ENCODE data around the gene PLEKHG3.
"Not testable (repeated sequence)": the region's sequence is repeated elsewhere in the genome, so short reads cannot be mapped to it uniquely, and the experiment has no call there.

PLEKHG3 gene

DNA sequence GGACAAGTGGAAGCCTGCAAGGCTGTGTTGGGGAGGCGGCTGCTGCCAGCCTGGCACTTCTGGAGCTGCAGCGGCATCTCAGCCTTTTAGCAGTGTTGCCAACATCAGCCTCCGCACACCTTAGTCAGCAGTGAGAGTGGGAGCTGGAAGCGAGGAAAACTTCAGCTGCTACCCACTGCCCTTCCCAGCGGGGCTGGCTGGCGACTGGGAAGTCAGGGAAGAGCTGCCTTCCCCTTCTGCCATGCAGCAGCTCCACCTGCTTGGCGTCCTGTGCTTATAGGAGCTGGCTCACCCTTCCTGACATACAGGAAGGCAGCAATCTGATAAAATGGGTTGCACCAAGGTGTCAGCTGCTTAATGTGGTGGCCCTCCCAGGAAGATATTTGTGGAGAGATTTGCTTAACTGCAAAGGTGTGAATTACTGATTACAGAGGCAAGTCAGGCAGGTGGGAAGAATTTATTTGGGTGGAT is 15.4 kb upstream of the PLEKHG3 start:
- DNase-seq: peak; percentile 25

DNA sequence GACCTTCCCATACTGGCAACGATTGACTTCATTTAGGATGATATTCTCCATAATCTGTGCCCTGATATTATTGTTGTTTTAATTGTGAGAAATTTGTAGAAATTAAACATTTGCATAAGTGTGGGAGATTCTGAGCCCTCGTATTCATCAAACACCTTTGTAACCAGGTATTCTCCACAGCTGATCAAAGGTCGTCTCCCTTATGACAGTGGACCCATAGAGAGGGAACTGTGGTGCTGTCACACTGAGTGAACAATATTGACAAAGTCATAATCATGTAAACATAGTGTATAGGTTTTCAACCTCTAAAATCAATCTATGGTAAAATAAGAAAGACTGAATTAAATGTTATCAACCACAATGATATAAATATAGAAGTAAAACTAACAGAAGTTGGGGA is 14.9 kb upstream of the PLEKHG3 start:
- no peak for DNase-seq

DNA sequence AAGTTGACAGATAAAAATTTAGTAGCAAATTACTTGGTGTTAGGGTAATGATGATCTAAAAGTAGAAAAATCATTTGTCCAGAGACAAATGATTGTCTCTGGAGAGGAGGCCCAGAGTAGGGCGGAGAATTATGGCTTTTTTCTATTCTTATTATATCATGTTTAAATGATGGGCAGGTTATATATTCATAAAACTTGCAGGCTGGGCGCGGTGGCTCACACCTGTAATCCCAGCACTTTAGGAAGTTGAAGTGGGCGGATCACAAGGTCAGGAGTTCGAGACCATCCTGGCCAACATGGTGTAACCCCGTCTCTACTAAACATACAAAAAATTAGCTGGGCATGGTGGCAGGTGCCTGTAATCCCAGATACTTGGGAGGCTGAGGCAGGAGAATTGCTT is 13.6 kb upstream of the PLEKHG3 start:
- DNase-seq: not testable (repeated sequence)

DNA sequence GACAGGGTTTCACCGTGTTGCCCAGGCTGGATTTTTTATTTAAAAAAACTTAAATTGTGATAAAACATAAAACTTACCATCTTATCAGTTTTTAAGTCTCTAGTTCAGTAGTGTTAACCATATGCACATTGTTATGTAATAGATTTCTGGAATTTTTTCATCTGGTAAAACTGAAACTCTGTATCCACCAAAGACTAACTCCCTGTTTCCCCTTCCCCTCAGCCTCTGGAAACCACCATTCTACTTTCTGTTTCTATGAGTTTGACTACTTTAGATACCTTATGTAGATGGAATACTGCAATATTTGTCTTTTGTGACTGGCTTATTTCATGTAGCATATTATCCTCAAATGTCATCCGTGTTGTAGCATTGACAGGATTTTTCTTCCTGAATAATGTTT is 12.8 kb upstream of the PLEKHG3 start:
- DNase-seq: no peak

DNA sequence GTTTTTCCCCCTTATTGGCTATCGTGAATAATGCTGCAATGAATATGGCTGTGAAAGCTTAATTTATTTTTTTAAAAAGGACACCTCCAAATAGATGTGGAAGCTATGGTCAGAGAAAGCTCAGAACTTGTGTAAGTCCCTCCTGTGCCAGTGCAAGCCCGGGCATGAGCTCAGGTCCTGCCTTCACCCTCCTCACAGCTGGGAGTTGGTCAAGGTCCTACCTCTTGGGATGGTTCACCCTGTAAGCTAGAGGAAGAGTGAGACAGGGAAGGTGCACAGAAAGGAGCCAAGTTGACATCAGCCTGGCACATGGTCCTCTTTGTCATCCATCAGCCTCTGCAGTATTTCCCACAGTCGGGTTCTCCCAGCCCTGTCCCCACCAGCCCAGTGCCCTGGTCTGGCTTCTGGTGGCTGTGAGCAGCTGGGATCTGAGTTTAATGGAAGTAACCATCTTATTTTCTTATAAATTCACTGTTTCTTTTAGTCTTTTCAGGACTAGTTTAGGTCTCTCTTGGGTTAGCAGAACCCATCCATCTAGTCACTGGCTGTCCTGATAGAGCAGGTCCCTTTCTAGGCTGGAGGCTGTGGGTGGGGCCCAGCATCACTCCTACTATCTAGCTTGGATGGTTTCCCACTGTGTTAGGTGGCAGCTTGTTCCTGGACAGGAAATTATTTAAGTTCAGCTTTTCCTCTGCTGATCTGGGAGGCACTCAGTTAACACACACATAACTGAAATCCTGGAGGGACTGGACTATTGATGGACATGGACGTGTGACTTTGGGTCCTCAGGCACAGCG is 11.8 kb upstream of the PLEKHG3 start:
- DNase-seq: peak; percentile 9

DNA sequence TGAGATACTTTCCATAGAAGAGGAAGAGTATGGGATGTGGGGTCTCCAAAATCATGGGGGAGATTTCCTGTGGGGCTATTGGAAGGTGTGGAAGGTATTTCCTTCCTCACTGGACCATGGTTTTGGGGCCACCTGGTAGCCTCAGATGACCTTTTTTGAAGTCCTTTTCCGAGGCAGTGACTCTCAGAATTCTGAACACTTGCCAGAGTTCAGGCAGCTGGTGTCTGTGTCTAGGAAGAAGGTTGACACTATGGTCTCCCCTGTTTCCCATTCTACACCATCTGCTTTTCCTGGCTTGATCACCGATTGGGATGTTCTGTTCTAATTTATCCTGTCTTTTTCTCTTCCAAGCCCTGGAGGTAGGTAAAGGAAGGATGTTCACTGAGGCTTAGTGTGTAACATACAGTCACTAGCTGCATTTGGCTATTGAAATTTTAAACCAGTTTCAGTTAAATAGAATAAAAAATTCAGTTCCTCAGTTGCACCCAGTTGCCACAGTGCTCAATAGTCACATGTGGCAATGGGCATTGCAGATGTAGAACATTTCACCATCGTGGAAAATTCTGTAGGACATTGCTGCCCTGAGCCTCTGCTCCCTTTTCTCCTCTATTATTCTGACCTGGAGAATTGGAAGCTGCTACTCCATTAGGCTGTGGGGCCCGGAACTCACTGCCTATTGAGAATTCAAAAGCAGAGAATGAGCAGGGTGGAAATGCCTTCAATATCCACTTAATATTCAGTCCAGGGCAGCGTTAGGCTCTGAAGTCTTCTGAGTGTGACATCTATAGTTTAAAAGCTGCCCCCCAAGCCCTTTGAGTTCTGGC is 11.0 kb upstream of the PLEKHG3 start:
- DNase-seq: peak; percentile 30

DNA sequence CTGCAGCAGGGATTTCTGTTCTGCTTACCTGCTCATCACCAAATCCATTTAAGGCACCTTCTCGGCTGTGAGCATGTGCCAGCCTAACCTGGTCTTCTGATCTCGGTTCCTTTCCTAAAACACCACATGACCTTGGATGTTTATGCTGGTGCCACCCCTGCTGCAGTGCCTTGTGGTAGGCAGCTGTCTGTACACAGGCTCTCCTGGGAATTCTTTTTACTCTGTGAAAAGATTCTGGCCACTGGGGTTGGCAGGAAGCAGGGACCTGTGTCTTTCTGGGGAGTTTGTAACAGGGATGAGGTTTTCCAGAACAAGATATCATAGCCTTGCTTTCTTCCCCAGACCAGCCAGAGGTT is 10.4 kb upstream of the PLEKHG3 start:
- DNase-seq: peak; percentile 20

DNA sequence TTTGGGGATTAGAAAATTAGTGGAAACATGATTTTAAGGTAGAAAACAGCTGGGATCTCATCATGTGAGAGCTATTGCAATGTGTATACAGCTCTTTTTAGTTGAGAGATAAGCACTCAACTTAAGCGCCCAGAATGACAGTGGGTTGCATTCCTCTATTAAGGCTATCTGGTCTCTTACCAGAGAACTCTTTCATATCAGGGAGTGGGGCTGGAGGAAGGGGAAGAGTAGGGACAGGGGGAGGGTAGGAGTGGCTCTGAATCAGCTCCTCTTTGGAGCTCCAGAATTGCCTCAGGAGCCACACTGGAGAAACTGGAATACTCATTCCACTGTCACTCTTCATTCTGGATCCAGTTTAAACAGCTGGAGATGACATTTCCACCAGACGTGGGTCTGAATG is 9.2 kb upstream of the PLEKHG3 start:
- DNase-seq: peak; percentile 20

DNA sequence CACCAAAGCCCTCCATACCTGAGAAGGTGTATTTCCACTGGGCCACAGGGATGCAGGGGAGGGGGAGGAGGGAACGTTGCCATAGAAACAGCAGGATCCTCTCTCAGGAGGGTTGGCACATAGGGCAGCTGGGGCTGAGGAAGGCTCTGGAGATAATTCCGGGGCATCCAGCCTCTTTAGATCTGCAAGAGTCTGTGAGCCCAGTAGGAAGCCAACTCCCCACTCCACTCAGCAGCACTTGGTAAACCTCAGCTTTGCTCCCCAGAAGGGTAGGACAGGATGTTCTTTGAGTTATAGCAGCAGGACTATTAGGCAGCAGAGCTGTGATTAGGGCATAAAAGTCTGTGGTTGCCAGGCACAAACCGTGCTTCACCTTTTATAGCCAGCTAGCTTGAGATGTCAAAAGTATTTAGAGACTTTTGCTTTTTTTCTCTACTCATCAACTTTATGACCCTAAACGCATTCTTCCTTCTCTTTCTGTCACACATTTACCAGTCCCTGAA is 7.8 kb upstream of the PLEKHG3 start:
- peak; percentile 32 for DNase-seq

DNA sequence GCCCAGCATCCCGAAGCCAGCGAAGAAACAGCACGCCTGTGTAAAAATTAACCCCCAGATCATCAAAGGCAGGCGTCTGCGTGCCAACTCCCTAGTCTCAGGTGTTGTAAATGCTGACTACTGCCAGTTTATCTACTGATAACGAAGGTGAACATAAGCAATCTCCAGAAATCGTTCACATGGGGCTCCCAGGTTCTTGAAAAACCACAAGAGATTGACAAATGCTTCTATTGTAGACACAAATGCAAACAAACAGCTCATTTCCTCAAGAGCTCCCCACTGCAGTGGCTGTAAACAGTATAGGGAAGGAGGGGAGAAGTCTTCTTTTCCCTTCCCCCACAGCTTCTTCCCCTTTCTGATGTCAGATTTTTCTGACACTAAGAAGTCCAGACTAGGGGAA is 5.3 kb upstream of the PLEKHG3 start:
- peak; percentile 19 for DNase-seq

DNA sequence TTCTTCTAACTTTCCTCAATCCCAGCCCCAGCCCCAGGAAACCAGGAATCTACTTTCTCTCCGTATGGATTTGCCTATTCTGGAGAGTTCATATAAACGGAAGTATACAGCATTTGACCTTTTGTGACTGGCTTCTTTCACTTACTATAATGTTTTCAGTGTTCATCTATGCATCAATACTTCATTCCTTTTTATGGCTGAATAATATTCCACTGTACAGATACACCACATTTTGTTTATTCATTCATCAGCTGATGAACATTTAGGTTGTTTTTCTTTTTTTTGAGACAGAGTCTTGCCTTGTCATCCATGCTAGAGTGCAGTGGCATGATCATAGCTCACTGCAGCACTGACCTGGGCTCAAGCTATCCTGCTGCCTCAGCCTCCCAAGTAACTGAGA is 3.9 kb upstream of the PLEKHG3 start:
- DNase-seq: no peak

DNA sequence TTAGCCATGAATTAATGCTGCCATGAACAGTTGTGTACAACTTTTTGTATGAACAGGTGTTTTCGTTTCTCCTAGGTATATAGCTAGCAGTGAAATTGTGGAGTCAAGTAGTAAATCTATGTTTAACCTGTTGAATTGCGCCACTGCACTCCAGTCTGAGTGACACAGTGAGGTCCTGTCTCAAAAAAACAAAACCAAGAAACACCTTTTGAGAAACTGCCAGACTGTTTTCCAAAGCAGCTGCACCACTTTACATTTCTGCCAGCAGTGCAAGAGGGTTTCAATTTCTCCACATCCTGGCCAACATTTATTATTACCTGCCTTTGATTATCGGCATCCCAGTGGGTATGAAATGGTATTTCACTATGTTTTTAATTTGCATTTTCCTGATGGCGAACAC is 3.3 kb upstream of the PLEKHG3 start:
- no peak for DNase-seq

DNA sequence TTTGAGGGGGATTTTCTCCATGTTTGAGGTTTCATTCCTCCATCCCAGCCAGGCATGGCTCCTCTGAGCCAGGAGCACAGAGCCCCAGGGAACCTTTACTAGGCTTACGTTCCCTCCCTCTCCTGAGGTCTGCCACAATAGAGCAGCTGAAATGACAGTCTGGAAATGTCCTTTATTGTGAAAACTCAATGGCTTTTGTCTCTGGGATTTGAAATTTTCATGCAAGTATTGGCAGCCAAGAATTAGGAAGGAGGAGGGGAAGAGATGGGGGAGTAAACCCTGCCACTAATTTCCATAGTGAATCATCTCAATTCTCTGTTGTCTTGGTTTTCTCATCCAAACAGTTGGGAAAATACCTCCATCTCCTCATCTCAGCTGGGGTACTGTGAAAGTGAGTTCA is 2.6 kb upstream of the PLEKHG3 start:
- DNase-seq: peak; percentile 34

DNA sequence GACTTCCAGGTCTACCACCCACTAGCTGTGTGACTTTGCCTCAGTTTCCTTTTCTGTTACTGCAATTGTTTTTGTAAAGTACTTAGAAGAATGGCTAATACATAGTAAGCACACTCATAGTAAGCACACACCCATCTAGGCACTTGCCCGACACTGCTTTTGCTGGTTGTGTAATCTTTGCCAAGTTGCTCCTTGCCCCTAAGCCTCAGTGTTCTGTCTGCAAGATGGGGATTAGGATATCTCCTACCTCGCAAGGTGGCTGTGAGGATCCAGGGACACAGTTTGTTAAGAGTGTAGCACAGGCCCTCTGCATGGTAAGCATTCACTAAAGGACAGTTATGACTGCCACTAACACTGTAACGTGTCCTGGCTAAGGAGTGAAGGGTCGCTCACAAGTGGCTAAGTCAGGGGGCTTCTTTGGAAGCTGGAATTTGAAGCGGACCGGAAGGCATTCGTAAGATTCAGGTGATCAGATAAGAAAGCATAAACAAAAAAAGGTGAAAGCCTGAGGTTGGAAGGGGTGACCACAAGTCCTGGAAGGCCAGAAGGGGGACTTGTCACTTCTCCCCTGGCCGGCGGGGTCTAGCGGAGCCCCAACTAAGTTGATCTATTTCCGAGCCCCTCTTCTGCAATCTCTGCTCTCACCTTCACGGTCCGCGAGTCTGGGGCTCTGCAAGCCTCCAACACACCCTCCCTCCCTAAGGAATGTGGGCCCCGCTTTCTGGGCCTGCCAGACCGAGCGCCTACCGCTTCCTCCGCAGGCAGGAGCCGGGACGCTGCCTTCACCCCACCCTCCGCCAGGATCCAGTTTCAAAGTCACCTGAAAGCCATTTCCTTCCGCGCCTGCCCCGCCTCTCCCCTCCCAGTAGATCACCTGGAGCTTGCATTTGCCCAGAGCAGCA is 1.5 kb upstream of the PLEKHG3 start:
- peak; percentile 42 for DNase-seq

DNA sequence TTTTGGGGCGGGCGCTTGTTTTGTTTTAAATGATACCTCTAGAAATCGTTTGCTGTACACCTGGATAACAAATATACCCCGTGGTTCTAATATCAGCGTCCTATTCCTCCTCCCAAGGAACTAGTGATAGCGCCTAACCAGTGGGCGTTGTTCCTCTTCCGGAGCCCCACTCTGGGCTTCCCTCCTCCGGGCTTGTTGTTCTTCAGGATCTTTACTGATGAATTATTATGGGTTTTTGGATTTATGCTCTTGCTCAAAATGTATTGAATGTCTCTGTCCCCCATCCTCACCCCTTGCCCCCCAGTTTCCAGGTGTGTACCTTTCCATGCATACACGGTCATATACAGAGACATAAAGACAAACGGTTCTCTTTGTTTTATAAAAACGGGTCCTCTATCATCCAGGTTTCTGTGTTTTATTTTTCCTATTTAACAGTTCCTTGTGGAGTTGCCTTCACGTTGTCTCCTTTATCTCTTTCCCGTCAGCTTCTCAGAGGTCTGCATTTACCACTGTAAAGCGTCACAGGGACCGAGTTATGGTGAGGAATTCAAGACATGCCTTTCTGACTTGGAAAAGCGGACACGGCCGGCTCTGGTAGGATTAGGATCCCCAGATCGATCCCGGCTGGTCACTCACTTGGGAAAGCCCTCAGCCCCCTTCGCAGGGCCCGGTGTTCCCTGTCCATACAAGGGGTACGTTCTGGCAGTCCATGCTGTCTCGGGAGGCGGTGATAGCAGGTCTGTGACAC is 655 bp upstream of the PLEKHG3 start:
- no peak for DNase-seq

DNA sequence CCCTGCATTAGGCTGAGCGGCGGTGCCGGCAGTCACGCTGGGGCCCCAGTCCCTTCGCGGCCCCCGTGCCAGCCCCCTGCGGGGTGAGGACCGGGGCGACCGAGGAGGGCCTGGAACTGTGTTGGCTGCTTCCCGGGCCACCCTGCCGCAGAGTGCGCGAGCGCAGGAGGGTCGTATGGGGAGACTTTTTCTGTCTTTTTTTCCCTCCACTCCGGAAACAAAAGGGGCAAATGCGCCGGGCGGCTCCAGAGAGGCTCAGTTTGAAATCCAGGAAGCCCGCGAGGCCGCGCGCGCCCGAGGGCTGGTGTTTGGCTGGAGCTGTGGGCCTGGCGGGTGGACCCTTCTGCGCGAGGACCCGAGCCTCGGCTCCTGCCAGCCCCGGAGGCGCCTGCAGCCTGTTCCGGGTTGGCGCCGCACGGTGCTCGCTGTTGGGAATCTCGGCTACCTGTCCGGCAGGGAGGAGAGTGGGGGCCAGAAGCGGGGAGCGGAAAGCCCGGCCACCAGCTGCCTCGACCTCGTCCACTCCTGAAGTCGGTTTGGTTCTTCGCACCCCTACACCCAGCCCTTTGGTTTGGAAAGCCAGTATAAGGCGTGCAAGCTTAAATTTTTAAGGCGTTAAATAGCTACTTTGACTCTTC is 638 bp downstream of the PLEKHG3 start:
- peak; percentile 72 for DNase-seq

DNA sequence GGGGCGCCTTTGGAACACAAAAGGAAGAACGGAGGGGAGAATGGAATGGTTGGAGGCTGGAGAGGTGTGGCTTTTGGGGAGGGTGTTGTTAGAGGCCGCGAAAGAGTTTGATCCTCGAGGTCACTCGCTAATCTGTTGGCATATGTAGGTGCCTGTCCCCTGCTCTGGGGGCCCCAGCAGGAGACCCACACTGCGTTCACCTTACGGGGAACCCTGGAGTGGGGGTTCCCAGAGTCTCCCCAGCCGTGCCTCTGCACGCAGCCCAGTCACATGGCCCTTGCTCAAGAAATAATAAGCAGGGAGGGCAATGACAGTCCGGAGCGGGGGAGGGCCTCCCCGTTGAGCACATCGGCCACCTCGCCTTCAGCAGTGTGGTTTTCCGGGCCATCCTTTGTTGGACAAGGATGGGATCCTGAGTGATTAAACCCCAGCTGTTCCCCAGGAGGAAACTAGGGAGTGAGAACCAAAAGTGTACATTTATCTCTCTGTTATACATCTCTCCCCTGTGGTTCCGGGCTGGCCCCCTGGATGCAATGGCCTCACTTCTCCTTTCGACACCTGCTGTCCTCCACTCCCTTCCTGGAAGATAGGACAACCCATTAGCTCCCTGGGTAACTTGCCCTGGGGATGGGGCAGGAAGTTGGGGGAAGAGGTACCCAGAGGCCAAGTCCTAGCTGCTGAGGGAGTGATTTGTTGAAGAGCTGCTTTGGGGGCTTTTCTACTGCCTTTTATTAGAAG is 1.3 kb downstream of the PLEKHG3 start:
- no peak for DNase-seq

DNA sequence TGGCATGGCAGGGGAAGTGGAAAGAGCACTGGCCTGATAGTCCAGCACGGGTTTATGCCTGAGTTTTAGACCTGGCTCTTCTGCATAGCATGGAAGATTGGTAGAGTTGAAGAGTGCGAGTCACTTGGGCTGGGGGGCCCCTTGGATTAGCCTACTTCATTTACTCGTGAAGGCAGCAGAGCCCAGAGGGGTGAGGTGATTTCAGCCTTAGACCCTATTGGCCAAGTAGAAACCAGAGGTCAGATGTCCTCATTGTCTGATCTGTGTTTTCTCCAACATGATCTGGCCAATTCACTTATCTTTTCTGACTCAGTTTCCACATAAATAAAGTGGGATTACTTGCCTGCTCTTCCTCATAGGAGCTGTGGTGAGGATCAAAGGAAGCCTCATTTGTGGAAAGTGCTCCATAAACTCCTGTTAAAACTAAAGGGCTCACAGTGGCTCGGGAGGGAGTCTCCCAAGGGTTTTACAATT is 1.9 kb downstream of the PLEKHG3 start:
- peak; percentile 39 for DNase-seq

DNA sequence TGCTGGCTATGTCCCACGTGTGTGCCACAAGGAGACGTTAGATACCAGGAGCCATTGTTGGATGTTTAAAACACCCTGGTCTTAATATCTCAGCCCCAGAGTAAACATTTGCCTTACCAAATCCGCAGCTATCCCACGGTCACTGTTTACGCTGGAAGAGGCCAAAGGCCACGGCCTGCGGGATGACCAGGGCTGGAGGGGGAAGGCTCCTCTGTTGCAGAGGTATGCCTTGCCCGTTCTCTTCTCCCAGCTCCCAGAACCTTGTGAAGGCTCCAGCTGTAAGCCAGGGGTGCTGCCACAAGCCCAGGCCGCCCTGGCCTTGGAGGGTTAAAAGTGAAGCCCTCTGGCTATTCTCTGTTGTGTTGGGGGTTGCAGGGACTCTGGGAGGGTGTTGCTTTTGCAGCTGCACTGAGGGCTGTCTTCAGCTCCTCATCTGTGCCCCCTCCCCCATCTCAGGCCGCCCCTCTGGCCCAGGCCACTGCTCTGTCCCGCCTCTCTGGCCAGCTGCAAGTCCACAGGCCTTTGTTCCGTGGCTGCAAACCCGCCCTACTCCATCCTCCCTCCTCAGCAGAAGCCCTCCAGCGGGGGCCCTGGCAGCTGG is 2.5 kb downstream of the PLEKHG3 start:
- DNase-seq: peak; percentile 65

DNA sequence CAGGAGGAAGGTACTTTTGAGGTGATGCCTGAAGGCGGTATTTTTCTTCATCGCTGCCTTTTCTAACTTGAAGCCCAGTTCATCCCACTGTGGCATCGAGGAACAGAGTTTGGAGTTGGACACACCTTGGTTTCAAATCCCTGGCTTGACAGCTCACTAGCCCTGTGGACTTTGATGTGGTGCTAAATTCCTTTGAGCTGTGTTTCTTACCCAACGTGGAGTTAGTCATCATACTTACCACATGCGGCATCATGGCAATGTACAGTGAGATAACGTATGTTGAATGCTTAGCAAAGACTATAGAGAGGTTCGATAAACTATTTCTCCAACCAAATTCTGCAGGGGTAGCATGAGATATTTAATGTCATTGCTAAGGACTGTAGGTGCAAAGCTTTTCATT is 3.4 kb downstream of the PLEKHG3 start:
- peak; percentile 6 for DNase-seq
